SK-N-SH treated with all-trans-retinoic acid at 6 μM for 48 hours (cell line): Measurements from ENCODE around the gene SMOC2.

Source experiments
- ATAC-seq: fragments of 200-7000 bp; cut with Tn5 transposase; 3 replicates; pipeline ENCODE4 v1.9.1; 2020; ENCODE audit warnings: mild to moderate bottlenecking, moderate library complexity
- ARNTL ChIP-seq: fragments of 450-650 bp; formaldehyde crosslinking; IDR thresholded peaks from 2 replicates; pipeline ENCODE4 v1.5.0; 2020; ENCODE audit warnings: low read depth, mild to moderate bottlenecking, moderate library complexity, borderline replicate concordance
- BACH2 ChIP-seq: fragments of 250-450 bp; sonication (Bioruptor Pico); IDR thresholded peaks from 2 replicates; pipeline ENCODE4 v1.9.0; 2021; ENCODE audit warnings: mild to moderate bottlenecking, borderline replicate concordance
- CREB5 ChIP-seq: fragments of 250-450 bp; sonication (Bioruptor Pico); IDR thresholded peaks from 2 replicates; pipeline ENCODE4 v1.5.1; 2020; ENCODE audit warnings: low read depth, mild to moderate bottlenecking, moderate library complexity
- CSDC2 ChIP-seq: fragments of 250-450 bp; sonication (Bioruptor Pico); IDR thresholded peaks from 2 replicates; pipeline ENCODE4 v1.5.0; 2020; ENCODE audit warnings: mild to moderate bottlenecking, moderate library complexity
- CSRNP3 ChIP-seq: fragments of 250-450 bp; sonication (Bioruptor Pico); IDR thresholded peaks from 2 replicates; pipeline ENCODE4 v1.5.1; 2021; ENCODE audit warnings: mild to moderate bottlenecking, moderate library complexity
- ESRRG ChIP-seq: fragments of 250-450 bp; sonication (Bioruptor Pico); IDR thresholded peaks from 2 replicates; pipeline ENCODE4 v1.6.1; 2021; ENCODE audit warnings: mild to moderate bottlenecking
- GLIS3 ChIP-seq: fragments of 250-450 bp; sonication (Bioruptor Pico); IDR thresholded peaks from 2 replicates; pipeline ENCODE4 v1.5.0; 2020; ENCODE audit warnings: mild to moderate bottlenecking, moderate library complexity
- ISL1 ChIP-seq: fragments of 250-450 bp; sonication (Bioruptor Pico); IDR thresholded peaks from 2 replicates; pipeline ENCODE4 v2.1.2; 2022; ENCODE audit warnings: mild to moderate bottlenecking, moderate library complexity
- OSR1 ChIP-seq: fragments of 250-450 bp; sonication (Bioruptor Pico); IDR thresholded peaks from 2 replicates; pipeline ENCODE4 v1.8.0; 2022; ENCODE audit warnings: moderate library complexity, mild to moderate bottlenecking, inconsistent platforms
- POU6F1 ChIP-seq: fragments of 250-450 bp; sonication (Bioruptor Pico); IDR thresholded peaks from 2 replicates; pipeline ENCODE4 v1.8.0; 2021; ENCODE audit warnings: low read depth, mild to moderate bottlenecking, moderate library complexity, borderline replicate concordance
- PPARA ChIP-seq: fragments of 250-450 bp; sonication (Bioruptor Pico); IDR thresholded peaks from 2 replicates; pipeline ENCODE4 v1.5.0; 2020; ENCODE audit warnings: mild to moderate bottlenecking, borderline replicate concordance
- RARB ChIP-seq: fragments of 250-450 bp; sonication (Bioruptor Pico); IDR thresholded peaks from 2 replicates; pipeline ENCODE4 v1.8.0; 2021; ENCODE audit warnings: mild to moderate bottlenecking, moderate library complexity
- SNAI2 ChIP-seq: fragments of 250-450 bp; sonication (Bioruptor Pico); IDR thresholded peaks from 2 replicates; pipeline ENCODE4 v1.5.0; 2020; ENCODE audit warnings: mild to moderate bottlenecking, moderate library complexity
- TOX ChIP-seq: fragments of 250-450 bp; sonication (Bioruptor Pico); IDR thresholded peaks from 2 replicates; pipeline ENCODE4 v1.8.0; 2021; ENCODE audit warnings: mild to moderate bottlenecking, moderate library complexity, borderline replicate concordance
- ZC3H10 ChIP-seq: fragments of 250-450 bp; sonication (Bioruptor Pico); IDR thresholded peaks from 2 replicates; pipeline ENCODE4 v1.5.1; 2021; ENCODE audit warnings: mild to moderate bottlenecking, moderate library complexity
- ZFP3 ChIP-seq: fragments of 250-450 bp; sonication (Bioruptor Pico); IDR thresholded peaks from 2 replicates; pipeline ENCODE4 v1.5.0; 2020; ENCODE audit warnings: mild to moderate bottlenecking, moderate library complexity
- ZFP30 ChIP-seq: fragments of 450-650 bp; formaldehyde crosslinking; IDR thresholded peaks from 2 replicates; pipeline ENCODE4 v1.5.0; 2022; ENCODE audit warnings: mild to moderate bottlenecking, moderate library complexity
- ZNF565 ChIP-seq: fragments of 450-650 bp; formaldehyde crosslinking; conservative IDR thresholded peaks from 2 replicates; pipeline ENCODE4 v1.5.0; 2020; ENCODE audit warnings: low read depth, mild to moderate bottlenecking, moderate library complexity
- ZNF70 ChIP-seq: fragments of 450-650 bp; formaldehyde crosslinking; IDR thresholded peaks from 2 replicates; pipeline ENCODE4 v1.5.0; 2020; ENCODE audit warnings: mild to moderate bottlenecking, moderate library complexity
- ZNF8 ChIP-seq: fragments of 450-650 bp; formaldehyde crosslinking; IDR thresholded peaks from 2 replicates; pipeline ENCODE4 v1.5.0; 2020; ENCODE audit warnings: mild to moderate bottlenecking, moderate library complexity
- TF ChIP-seq, protein P1 (sequence below): fragments of 250-450 bp; sonication (Bioruptor Pico); IDR thresholded peaks from 2 replicates; pipeline ENCODE4 v1.5.0; 2020; ENCODE audit warnings: mild to moderate bottlenecking, moderate library complexity

Gene SMOC2

DNA sequence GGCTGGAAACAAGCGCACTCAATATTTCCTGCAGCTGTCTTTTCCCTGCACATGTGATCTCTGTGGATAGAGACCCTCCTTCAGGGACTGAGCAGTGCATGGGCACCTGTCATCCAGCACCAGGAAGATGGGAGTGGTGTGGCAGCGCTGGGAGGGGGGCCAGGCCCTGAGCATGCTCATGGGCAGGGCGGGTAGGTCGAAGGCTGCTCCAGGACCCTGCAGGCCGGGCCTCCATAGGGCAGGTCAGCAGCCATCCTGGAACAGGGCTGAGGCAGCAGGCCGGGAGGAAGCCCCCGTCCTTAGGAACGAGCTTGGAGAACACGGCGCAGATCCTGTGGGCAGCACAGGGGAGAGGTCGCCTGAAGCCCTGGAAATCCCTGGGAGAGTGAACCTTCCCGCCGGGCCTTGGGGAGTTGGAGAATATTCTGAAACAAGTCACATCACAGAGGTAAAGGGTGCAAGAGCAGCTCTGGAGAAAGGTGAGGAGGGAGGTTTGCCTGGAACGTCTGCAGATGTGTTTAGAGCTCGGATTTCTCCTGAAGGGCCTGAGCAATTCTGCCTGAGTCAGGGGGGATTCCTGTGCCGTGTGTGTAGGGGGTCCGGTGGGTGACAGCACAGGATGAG, 133.2 kb downstream of the SMOC2 start:
- TF ChIP-seq GLIS3 (CRISPR knock-in tag): no peak
- no peak for TF ChIP-seq TOX (CRISPR knock-in tag)
- no peak for TF ChIP-seq OSR1
- no peak for TF ChIP-seq ZFP3
- no peak for TF ChIP-seq ISL1
- no peak for TF ChIP-seq ZNF8 (CRISPR knock-in tag)
- no peak for TF ChIP-seq ESRRG (CRISPR knock-in tag)
- TF ChIP-seq ZNF70: no peak
- TF ChIP-seq BACH2 (CRISPR knock-in tag): no peak
- no peak for TF ChIP-seq POU6F1 (CRISPR knock-in tag)
- no peak for ATAC-seq

DNA sequence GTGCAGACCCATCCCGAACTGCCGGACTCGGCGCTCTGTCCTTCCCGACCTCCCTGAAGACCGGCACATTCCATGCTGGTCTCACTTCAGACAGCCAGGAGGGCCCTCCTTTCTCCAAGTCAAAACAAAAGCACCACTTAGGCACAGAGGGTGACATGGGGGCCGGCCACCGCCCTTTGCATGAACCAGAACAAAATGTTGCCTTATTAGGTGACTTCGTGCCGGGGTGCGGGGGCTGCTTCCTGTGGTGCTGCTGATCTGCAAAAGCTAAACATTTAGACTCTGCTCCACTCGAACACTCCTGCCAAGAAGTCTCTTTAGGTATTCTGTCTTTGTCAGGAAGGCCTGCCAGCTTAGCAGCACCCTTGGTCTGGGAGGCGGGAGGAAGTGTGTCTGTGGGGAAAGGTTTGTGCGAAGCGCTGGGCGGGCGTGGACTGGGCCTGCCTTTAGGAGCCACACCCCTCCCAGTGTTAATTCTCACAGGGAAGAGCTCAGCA, 133.8 kb downstream of the SMOC2 start:
- ATAC-seq: no peak
- TF ChIP-seq ZC3H10 (CRISPR knock-in tag) (no peak), GLIS3 (CRISPR knock-in tag) (no peak), BACH2 (CRISPR knock-in tag) (no peak), ESRRG (CRISPR knock-in tag) (no peak), ZNF565 (CRISPR knock-in tag) (no peak), ISL1 (no peak), ZNF70 (no peak), SNAI2 (no peak), POU6F1 (CRISPR knock-in tag) (no peak)

GRCh38 chr6:168575346-168576098, 134.5 kb downstream of the SMOC2 start:
- TF ChIP-seq, protein P1, sequence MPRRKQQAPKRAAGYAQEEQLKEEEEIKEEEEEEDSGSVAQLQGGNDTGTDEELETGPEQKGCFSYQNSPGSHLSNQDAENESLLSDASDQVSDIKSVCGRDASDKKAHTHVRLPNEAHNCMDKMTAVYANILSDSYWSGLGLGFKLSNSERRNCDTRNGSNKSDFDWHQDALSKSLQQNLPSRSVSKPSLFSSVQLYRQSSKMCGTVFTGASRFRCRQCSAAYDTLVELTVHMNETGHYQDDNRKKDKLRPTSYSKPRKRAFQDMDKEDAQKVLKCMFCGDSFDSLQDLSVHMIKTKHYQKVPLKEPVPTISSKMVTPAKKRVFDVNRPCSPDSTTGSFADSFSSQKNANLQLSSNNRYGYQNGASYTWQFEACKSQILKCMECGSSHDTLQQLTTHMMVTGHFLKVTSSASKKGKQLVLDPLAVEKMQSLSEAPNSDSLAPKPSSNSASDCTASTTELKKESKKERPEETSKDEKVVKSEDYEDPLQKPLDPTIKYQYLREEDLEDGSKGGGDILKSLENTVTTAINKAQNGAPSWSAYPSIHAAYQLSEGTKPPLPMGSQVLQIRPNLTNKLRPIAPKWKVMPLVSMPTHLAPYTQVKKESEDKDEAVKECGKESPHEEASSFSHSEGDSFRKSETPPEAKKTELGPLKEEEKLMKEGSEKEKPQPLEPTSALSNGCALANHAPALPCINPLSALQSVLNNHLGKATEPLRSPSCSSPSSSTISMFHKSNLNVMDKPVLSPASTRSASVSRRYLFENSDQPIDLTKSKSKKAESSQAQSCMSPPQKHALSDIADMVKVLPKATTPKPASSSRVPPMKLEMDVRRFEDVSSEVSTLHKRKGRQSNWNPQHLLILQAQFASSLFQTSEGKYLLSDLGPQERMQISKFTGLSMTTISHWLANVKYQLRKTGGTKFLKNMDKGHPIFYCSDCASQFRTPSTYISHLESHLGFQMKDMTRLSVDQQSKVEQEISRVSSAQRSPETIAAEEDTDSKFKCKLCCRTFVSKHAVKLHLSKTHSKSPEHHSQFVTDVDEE: no peak
- TF ChIP-seq PPARA (CRISPR knock-in tag) (no peak), ISL1 (no peak), CSRNP3 (CRISPR knock-in tag) (no peak), ZNF70 (no peak), ARNTL (no peak), CSDC2 (CRISPR knock-in tag) (no peak), CREB5 (no peak), OSR1 (no peak), ZNF565 (CRISPR knock-in tag) (no peak), ZNF8 (CRISPR knock-in tag) (no peak), RARB (no peak), ZFP30 (CRISPR knock-in tag) (no peak), BACH2 (CRISPR knock-in tag) (no peak), TOX (CRISPR knock-in tag) (no peak)

More at GRCh38 chr6:168575346-168576098, 134.5 kb downstream of the SMOC2 start:
- no peak for ATAC-seq
